K562 (cell line): ENCODE measurements around the gene HTR3B. TPM values are rescaled to one million over a fixed set of nuclear protein-coding genes. Genes with fewer than 3 reads are reported as not detected.

Experiments
- ATAC-seq: fragments of 200-7000 bp; cut with Tn5 transposase; 3 replicates; pipeline ENCODE4 v1.9.1; 2020; ENCODE audit warnings: moderate library complexity
- BruUV-seq: library from RNA; stranded (reverse); fragments of 400-500 nt; replicated peaks from 2 replicates; lab custom pipeline; 2021; lab: Mats Ljungman, UMichigan
- CTCF ChIA-PET: fragments of 300-600 bp; formaldehyde crosslinking; extraction: SDS; loops from one replicate; lab custom pipeline; 2021; ENCODE audit warnings: low intra/inter-chr PET ratio; lab: Yijun Ruan, JAX
- POLR2A ChIA-PET: fragments of 300-600, 350-650 bp; sonication (Branson Sonifier 250); formaldehyde crosslinking; extraction: SDS; loops from one replicate; lab custom pipeline; 2021; ENCODE audit warnings: antibody characterized with exemption, inconsistent platforms; lab: Yijun Ruan, JAX
- DNase-seq, 4 experiments: peaks; one replicate each; pipeline versions ENCODE4 v3.0.0 to v3.0.0-alpha.2; 2011 to 2018; ENCODE audit warnings: low spot score in 3 of 4, mixed read lengths in 3 of 4; ENCODE audit errors: extremely low read depth in 1 of 4
- FAIRE-seq: peaks from 2 replicates; lab custom pipeline; 2011; peaks lifted over from hg19 to GRCh38; lab: Jason Lieb, UNC
- H2AFZ ChIP-seq: 2 replicates; pipeline ENCODE4 v1.6.0; 2011; ENCODE audit warnings: low read depth, low read length, control low read depth, inconsistent platforms
- H3K27ac ChIP-seq: fragments of 200-600 bp; 3 replicates; pipeline ENCODE4 v1.8.0; 2011; ENCODE audit warnings: low read depth, mild to moderate bottlenecking, control low read depth, inconsistent platforms, low read length, moderate library complexity, mixed read lengths; ENCODE audit errors: extremely low read depth
- H3K27me3 ChIP-seq, 2 experiments: fragments of 300-600 bp in 1 of 2; 2 replicates in 1 of 2; 3 replicates in 1 of 2; pipeline versions ENCODE4 v1.6.0 to v1.8.0; 2011; ENCODE audit warnings: inconsistent platforms in 2 of 2, low read length in 2 of 2, mild to moderate bottlenecking in 1 of 2, mixed read lengths in 1 of 2, moderate library complexity in 1 of 2; ENCODE audit not compliant: control insufficient read depth in 2 of 2, insufficient read depth in 2 of 2
- H3K36me3 ChIP-seq: fragments of 300-600 bp; 3 replicates; pipeline ENCODE4 v1.8.0; 2011; ENCODE audit warnings: mild to moderate bottlenecking, low read length, inconsistent platforms; ENCODE audit not compliant: control insufficient read depth, insufficient read depth
- H3K4me1 ChIP-seq, 2 experiments: fragments of 200-600 bp in 1 of 2; replicated peaks in 1 of 2; 2 replicates in 1 of 2; 3 replicates in 1 of 2; pipeline versions ENCODE4 v1.5.1 to v1.8.0; 2011; ENCODE audit warnings: inconsistent platforms in 2 of 2, low read length in 2 of 2, mild to moderate bottlenecking in 1 of 2, mixed read lengths in 1 of 2, moderate library complexity in 1 of 2; ENCODE audit not compliant: control insufficient read depth in 2 of 2, insufficient read depth in 2 of 2
- H3K4me2 ChIP-seq: 2 replicates; pipeline ENCODE4 v1.6.1; 2011; ENCODE audit warnings: low read length, control low read depth, inconsistent platforms, mixed read lengths; ENCODE audit not compliant: insufficient read depth
- H3K4me3 ChIP-seq: fragments of 200-600 bp; sonication (generic), shearing (Covaris generic); 2 replicates; pipeline ENCODE4 v1.5.1; 2016; ENCODE audit warnings: control low read depth, inconsistent platforms
- H3K79me2 ChIP-seq: fragments of 200-600 bp; 3 replicates; pipeline ENCODE4 v1.8.0; 2011; ENCODE audit warnings: low read length, inconsistent platforms; ENCODE audit not compliant: control insufficient read depth, insufficient read depth
- H3K9ac ChIP-seq, 2 experiments: 2 replicates each; pipeline versions ENCODE4 v1.6.0 to v1.6.1; 2011; ENCODE audit warnings: low read depth in 2 of 2, low read length in 2 of 2, control low read depth in 1 of 2, inconsistent platforms in 1 of 2, mild to moderate bottlenecking in 1 of 2, mixed read lengths in 1 of 2; ENCODE audit not compliant: insufficient read depth in 1 of 2
- H3K9me1 ChIP-seq: one replicate; pipeline ENCODE4 v1.6.0; 2011; ENCODE audit warnings: inconsistent platforms, mild to moderate bottlenecking, low read length, moderate library complexity; ENCODE audit not compliant: control insufficient read depth, insufficient read depth
- H3K9me3 ChIP-seq: replicated peaks from 2 replicates; pipeline ENCODE4 v1.5.1; 2011; ENCODE audit warnings: low read depth, low read length, inconsistent platforms; ENCODE audit not compliant: control insufficient read depth, insufficient read depth
- H4K20me1 ChIP-seq: replicated peaks from 2 replicates; pipeline ENCODE4 v1.6.1; 2011; ENCODE audit warnings: low read length, inconsistent platforms, mixed read lengths; ENCODE audit not compliant: control insufficient read depth, insufficient read depth
- ATF7 ChIP-seq: fragments of 450-650 bp; IDR thresholded peaks from 2 replicates; pipeline ENCODE4 v1.7.1; 2014; ENCODE audit warnings: mild to moderate bottlenecking, moderate library complexity
- CBFA2T2 ChIP-seq: fragments of 450-650 bp; conservative IDR thresholded peaks from 2 replicates; pipeline ENCODE4 v1.6.1; 2017; ENCODE audit warnings: mild to moderate bottlenecking
- DIDO1 ChIP-seq: fragments of 450-650 bp; IDR thresholded peaks from 2 replicates; pipeline ENCODE4 v1.6.1; 2016; ENCODE audit warnings: low read depth, missing biosample characterization, missing genetic modification characterization
- DLX4 ChIP-seq: fragments of 250-450 bp; sonication (Bioruptor Pico); IDR thresholded peaks from 2 replicates; pipeline ENCODE4 v1.6.1; 2021; ENCODE audit warnings: mild to moderate bottlenecking
- JUND ChIP-seq, 2 experiments: IDR thresholded peaks; 2 replicates in 1 of 2; 3 replicates in 1 of 2; pipeline ENCODE4 v1.6.1; 2011; ENCODE audit warnings: borderline replicate concordance in 2 of 2, low read depth in 2 of 2, low read length in 2 of 2, improper control_type of control experiment in 1 of 2, missing biosample characterization in 1 of 2, missing genetic modification characterization in 1 of 2, missing genetic modification reagents in 1 of 2
- VEZF1 ChIP-seq: fragments of 200-800 bp; sonication (Bioruptor generic); IDR thresholded peaks from 2 replicates; pipeline ENCODE4 v1.6.1; 2017; ENCODE audit warnings: missing genetic modification characterization, missing compliant biosample characterization
- WGBS: fragments of 100-300 bp; shearing (Covaris generic); methylation state at CpG from one replicate; pipeline ENCODE4 v1.1.6; 2016; ENCODE audit warnings: low coverage, mixed read lengths; ENCODE audit not compliant: insufficient coverage; ENCODE audit errors: missing lambda C conversion rate; 5-methylcytosine and 5-hydroxymethylcytosine counted together
- in situ Hi-C: fragments of 300-500 bp; cut with MboI; formaldehyde crosslinking; loops from 4 replicates; pipeline ENCODE4 v1.15.0; 2018; ENCODE audit warnings: inconsistent platforms, mixed read lengths
- intact Hi-C: fragments of 100-400 bp; cut with micrococcal nuclease; formaldehyde crosslinking; loops from 2 replicates; pipeline ENCODE4 v1.14.2; 2022
- polyA plus RNA-seq, 8 experiments: library from polyadenylated mRNA; depleted of rRNA in 4 of 8; stranded (reverse) in 5 of 8; unstranded in 3 of 8; fragments of >200 nt; fragmentation: Nextera tagmentation in 2 of 8; fragmentation: Illumina TruSeq in 1 of 8; extraction: Ambion mirVana in 2 of 8; extraction: Trizol in 1 of 8; gene quantifications; 2 replicates each; pipeline versions ENCODE4 v1.2.1 to v1.2.3, GENCODE V29; 2011 to 2014; ENCODE audit warnings: inconsistent platforms in 1 of 8, missing spikeins in 1 of 8
- total RNA-seq, 7 experiments: library from RNA; depleted of rRNA in 6 of 7; stranded (reverse); fragments of >200 nt in 6 of 7; fragmentation: Illumina TruSeq in 2 of 7; extraction: Trizol in 2 of 7; gene quantifications; 2 replicates each; pipeline versions ENCODE4 v1.2.1 to v1.2.3, GENCODE V29; 2011 to 2021; ENCODE audit warnings: low replicate concordance in 1 of 7
- TF ChIP-seq, protein P1 (sequence below): sonication (generic); formaldehyde crosslinking; IDR thresholded peaks from 2 replicates; pipeline ENCODE4 v1.8.0; 2022; ENCODE audit warnings: missing genetic modification reagents, mild to moderate bottlenecking, moderate library complexity, borderline replicate concordance

Gene HTR3B
- total and polyA plus RNA-seq, 9 of the 15 experiments (the other 6 are each of a cell fraction or from before 2014, with no cell fraction given), result not detected

GRCh38 chr11:113974741-113975470 lies 70.3 kb downstream of the HTR3B start, which contains the start of gene HTR3A:
HTR3A (plus strand) TSS chr11:113975108; CDS start chr11:113975326, 218 bp downstream.
- Histone ChIP-seq H3K4me1 (peaks cover 0 to 7% of the 10 kb centered on the region in 2 experiments; a peak in 2 of 5 replicates), H3K9ac (peak within 1 kb of the TSS in 1 of 2 experiments; percentile 42; a peak in 1 of 4 replicates), H3K4me2 (no peak within 1 kb of the TSS), H3K9me1 (no peaks in the 10 kb centered on the region), H3K36me3 (no peaks in the 10 kb centered on the region), H3K9me3 (no peaks in the 10 kb centered on the region), H3K27me3 (peaks cover 22 to 77% of the 10 kb centered on the region in 2 experiments), H3K4me3 (no peak within 1 kb of the TSS), H4K20me1 (0 out of 2 replicates have a peak, but pooled peaks cover 9% of the 10 kb centered on the region), H2AFZ (no peak within 1 kb of the TSS), H3K27ac (no peak within 1 kb of the TSS), H3K79me2 (no peaks in the 10 kb centered on the region)
- DNase-seq, result peak; percentile 48 to 72 (median 60)
- WGBS, result under 1% methylated on average over 10 of the region's 12 CpGs
- ChIA-PET POLR2A (interaction anchor here (1.0 to 1.1 kb wide), 2 partner anchors 8 to 9 kb away, joined by 3 to 4 read pairs; no protein-coding TSS in a partner anchor), CTCF (no interaction called here)
- no peak for FAIRE-seq
- in situ Hi-C loops, result no loop called here
- ATAC-seq, result peak; percentile 94
- intact Hi-C loops, result loop anchor here (10.0 kb wide), 1 partner anchor 170 kb away; no protein-coding TSS in a partner anchor
- no TSS peak for BruUV-seq
- peak; percentile 8; the same call in 1 of the 2 replicates for TF ChIP-seq JUND (IDR thresholded peaks at IDR 0.05; ENCODE audit: borderline replicate concordance, low read depth, low read length)
- TF ChIP-seq JUND (tag; IDR thresholded peaks at IDR 0.05; ENCODE audit: borderline replicate concordance, low read depth, low read length), result peak; percentile 72; the same call in 1 of the 3 replicates
- no peak for TF ChIP-seq DIDO1 (tag)
- no peak for TF ChIP-seq DLX4 (CRISPR knock-in tag)
- TF ChIP-seq, protein P1, sequence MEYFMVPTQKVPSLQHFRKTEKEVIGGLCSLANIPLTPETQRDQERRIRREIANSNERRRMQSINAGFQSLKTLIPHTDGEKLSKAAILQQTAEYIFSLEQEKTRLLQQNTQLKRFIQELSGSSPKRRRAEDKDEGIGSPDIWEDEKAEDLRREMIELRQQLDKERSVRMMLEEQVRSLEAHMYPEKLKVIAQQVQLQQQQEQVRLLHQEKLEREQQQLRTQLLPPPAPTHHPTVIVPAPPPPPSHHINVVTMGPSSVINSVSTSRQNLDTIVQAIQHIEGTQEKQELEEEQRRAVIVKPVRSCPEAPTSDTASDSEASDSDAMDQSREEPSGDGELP (CRISPR knock-in tag), result peak; percentile 66; the same call in 1 of the 2 replicates
- no peak for TF ChIP-seq CBFA2T2
- peak; percentile 49 for TF ChIP-seq ATF7
- peak; percentile 41 for TF ChIP-seq VEZF1 (CRISPR knock-in tag)
